ENCODE measurements around the gene SLC24A3.

SLC24A3 gene

DNA sequence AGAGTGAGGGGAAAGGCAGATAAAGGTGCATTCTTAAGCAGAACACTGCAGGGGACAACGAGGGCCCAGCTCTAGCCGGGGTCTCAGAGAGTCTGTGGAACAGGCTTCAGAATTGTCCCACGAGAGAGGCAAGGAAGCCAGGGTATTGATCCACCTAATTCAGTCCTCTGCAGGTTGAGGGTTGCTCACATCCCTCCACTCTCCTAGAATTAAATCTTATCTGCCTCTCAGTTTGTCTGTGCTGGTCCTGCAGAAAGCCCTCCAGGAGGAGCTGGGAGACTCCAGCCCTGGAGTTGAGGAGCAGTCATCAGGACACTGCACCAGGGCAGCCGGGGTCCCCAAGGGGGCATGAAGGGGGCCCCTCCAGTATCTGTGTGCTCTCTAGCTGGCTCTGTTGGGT, 39.1 kb downstream of the SLC24A3 start:
- in situ Hi-C loops (cut with HindIII; ENCODE audit: low sequenced_read_pairs): no loop called here
- DNase-seq (ENCODE audit: low read depth): no peak
- no peak overlapping the region for H3K4me3 ChIP-seq (ENCODE audit: low read depth, low read length)
- TF ChIP-seq, protein P1, sequence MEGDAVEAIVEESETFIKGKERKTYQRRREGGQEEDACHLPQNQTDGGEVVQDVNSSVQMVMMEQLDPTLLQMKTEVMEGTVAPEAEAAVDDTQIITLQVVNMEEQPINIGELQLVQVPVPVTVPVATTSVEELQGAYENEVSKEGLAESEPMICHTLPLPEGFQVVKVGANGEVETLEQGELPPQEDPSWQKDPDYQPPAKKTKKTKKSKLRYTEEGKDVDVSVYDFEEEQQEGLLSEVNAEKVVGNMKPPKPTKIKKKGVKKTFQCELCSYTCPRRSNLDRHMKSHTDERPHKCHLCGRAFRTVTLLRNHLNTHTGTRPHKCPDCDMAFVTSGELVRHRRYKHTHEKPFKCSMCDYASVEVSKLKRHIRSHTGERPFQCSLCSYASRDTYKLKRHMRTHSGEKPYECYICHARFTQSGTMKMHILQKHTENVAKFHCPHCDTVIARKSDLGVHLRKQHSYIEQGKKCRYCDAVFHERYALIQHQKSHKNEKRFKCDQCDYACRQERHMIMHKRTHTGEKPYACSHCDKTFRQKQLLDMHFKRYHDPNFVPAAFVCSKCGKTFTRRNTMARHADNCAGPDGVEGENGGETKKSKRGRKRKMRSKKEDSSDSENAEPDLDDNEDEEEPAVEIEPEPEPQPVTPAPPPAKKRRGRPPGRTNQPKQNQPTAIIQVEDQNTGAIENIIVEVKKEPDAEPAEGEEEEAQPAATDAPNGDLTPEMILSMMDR (IDR thresholded peaks at IDR 0.05; ENCODE audit: low read depth, low read length, missing control alignments): no peak

DNA sequence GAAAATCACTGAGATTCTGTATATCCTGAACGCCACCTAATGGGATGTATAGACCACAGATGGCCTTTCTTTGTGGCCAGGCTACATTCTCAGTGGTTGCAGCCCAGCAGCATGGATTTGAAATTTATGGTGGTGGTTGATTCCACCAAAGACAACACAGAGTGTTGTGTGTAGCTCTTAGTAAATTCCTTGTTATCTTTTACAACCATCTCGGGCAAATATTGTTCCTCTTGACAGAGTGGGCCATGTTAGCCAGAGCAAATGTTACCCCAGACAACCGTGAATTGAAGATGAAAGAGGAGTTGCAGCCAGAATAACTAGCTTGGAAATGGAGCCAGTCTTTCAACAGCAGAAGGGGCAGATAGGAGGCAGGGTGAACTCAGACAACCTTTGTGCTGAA, 39.5 kb downstream of the SLC24A3 start:
- in situ Hi-C loops (cut with HindIII; ENCODE audit: low sequenced_read_pairs): no loop called here
- H3K4me3 ChIP-seq (ENCODE audit: low read depth, low read length): no peak overlapping the region
- TF ChIP-seq, protein P1 (IDR thresholded peaks at IDR 0.05; ENCODE audit: low read depth, low read length, missing control alignments): no peak
- DNase-seq (ENCODE audit: low read depth): no peak

DNA sequence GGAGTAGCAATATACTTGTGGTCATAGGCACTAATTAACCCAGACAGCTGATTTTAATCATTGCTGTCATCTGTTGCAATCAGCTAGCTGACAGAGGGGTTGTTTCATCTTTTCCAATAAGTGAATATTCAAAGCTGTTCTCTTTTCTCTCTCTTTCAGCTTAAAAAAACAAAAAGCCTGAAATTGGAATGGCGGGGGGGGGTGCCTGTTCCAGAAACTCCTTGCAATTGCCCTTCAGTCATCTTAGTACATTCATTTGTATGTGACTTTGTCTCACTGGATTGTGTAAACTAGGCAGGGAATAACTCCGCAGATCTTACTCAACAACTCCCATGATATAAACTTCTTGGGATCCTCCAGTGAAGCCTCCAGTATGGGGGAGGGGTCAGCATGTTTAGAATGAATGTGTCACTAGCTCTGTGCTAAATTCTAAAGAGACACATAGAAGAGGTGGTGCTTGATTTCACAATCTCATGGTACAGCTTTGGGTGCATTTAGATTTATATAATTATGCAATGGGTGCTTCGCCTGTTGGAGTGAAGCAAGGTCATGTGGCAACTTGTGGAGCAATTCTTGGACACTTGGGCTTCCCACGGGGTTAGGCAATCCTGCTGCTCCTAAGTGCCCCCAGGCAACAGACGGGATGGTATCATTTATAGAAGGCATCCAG, 40.1 kb downstream of the SLC24A3 start:
- DNase-seq (ENCODE audit: low read depth): no peak
- H3K4me3 ChIP-seq (ENCODE audit: low read depth, low read length): no peak overlapping the region
- in situ Hi-C loops (cut with HindIII; ENCODE audit: low sequenced_read_pairs): no loop called here
- TF ChIP-seq, protein P1 (IDR thresholded peaks at IDR 0.05; ENCODE audit: low read depth, low read length, missing control alignments): no peak

DNA sequence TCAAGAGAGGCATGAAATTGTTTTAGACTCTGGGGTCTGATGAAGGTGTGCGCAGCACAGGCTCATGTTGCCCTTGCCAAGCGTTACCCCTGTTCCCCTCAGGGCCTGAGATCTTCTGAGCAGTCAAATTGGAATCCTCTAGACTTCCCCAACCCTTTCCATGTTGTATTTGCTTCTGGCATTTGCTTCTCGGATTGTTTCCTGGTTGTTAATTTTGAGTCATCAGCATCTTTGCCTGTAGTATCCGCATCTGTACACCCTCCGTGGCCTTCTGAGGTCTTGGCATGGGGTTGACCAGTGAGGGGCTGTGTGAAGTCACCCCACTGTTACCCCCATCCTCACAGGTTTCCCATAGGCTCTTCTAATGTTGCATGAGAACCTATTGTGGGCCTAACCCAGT, 40.9 kb downstream of the SLC24A3 start:
- in situ Hi-C loops (cut with HindIII; ENCODE audit: low sequenced_read_pairs): no loop called here
- TF ChIP-seq, protein P1 (IDR thresholded peaks at IDR 0.05; ENCODE audit: low read depth, low read length, missing control alignments): no peak
- no peak for DNase-seq (ENCODE audit: low read depth)
- no peak overlapping the region for H3K4me3 ChIP-seq (ENCODE audit: low read depth, low read length)

DNA sequence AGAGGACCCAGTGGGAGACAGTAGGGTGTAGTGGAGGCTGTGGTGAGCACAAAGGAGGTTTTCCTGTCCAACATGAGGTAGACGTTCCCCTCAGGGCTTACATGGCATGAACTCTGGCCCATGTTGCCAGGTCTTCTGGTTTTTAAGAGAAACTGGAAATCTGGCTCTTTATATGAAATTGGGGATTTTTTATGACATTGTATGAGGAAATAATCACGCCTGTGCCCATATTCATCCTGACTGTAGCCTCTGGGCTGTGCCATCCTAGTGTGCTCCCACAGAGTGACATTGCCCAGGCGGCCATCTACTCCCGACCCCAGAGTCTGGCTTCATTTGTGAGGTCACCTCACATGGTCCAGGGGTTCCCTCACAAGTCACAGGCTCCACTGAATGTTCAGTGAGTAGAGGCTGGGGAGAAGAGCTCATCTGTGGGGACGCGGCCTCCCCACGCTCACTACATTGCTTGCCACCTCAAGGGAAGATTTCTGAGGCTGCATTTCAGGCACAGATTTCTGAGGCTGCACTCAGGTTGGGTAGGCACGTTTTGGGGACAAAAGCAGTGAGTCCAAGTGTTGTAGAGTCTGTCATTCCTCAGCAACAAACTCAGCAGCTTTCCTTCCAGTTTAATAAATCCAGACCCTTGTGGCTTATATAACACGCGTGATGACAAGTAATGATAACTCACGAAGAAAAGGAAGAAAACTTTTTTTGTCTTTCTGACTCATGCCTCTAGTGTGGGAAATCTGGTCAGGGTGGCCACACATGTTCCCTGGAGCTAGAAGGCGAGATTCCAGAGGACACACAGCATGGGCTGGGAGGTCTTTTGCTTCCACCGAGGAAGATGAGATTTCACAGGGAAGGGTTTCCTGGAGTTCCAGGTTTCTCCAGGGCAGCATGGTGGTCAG, 41.7 kb downstream of the SLC24A3 start:
- in situ Hi-C loops (cut with HindIII; ENCODE audit: low sequenced_read_pairs): no loop called here

DNA sequence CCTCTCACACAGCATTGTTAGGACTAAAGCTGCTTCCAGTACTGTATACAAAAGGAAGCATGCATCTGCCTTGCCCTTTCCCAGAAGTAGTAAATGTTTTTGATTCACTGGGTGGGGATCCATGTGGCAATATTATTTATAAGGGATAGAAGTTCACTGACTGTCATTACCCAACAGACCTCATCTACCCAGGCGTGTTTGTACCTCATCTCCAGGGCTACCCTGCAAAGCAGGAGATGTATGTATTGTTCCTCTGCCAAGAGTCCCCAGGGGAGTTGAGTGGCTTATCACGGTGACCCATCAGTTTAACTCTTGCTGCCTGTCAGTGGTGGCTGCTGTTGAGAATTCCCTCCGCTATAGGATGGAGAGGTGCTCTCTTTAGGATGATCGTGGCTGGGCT, 42.5 kb downstream of the SLC24A3 start:
- H3K4me3 ChIP-seq (ENCODE audit: low read depth, low read length): no peak overlapping the region
- TF ChIP-seq, protein P1 (IDR thresholded peaks at IDR 0.05; ENCODE audit: low read depth, low read length, missing control alignments): no peak
- in situ Hi-C loops (cut with HindIII; ENCODE audit: low sequenced_read_pairs): no loop called here
- no peak for DNase-seq (ENCODE audit: low read depth)

More for the DNA sequence above, 41.7 kb downstream of the SLC24A3 start:
- TF ChIP-seq, protein P1 (IDR thresholded peaks at IDR 0.05; ENCODE audit: low read depth, low read length, missing control alignments): no peak
- DNase-seq (ENCODE audit: low read depth): no peak
- no peak overlapping the region for H3K4me3 ChIP-seq (ENCODE audit: low read depth, low read length)
